Nucleus accumbens (tissue), 56 donors: Measurements from ENCODE around the gene SPOP.
"Not testable (repeated sequence)": the region's sequence is repeated elsewhere in the genome, so short reads cannot be mapped to it uniquely, and the experiment has no call there.

ENCODE experiments used
- DNase-seq, 56 donors: peaks; one replicate each; lab custom pipeline; 2025; lab: John Stamatoyannopoulos, UW

Gene SPOP

DNA sequence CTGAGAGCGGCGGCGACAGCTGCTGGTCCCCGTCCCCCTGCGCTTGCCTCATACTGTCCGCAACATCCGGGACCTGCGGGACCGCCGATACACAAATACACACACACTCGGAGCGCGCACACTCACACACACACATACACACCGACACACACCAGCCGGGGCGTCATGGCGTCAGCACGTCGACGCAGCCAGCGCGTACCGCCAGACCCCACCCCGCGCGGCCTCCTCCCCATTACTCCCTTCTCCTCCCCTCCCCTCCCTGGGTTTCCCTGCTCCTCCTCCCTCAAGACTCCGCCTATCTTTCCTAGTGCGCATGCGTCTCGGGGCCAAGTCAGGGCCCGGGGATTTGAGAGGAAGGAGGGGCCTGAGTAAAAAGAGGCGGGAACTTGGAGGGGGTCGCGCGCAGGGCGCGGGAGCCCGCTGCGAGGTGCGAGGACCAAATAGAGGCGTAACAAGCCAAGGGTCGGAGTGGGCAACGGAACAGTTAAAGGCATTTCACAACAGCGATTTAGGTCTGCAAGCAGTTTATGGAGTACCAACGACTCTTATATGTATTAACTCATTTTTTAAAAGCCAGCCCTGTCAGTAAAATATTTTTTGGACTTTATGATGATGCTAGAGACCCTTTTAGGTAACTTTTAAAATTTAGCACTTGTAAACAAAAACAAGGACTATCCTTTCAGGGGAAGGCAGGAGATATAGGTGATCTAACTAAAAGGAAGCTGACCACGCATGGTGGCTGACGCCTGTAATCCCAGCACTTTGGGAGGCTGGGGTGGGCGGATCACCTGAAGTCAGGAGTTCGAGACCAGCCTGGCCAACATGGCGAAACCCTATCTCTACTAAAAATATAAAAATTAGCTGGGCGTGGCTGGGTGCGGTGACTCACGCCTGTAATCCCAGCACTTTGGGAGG, at the start of gene SPOP:
Gene SPOP, minus strand, starts transcription at position 165 of the 915 bp plus-strand sequence. CDS start 55,287 bp downstream, outside the sequence.
- peak; percentile 90 to 100 (median 98) for DNase-seq

- DNase-seq = no peak
Observed at GRCh38 chr17:49727380-49727779, 49.5 kb upstream of the SPOP start.

DNA sequence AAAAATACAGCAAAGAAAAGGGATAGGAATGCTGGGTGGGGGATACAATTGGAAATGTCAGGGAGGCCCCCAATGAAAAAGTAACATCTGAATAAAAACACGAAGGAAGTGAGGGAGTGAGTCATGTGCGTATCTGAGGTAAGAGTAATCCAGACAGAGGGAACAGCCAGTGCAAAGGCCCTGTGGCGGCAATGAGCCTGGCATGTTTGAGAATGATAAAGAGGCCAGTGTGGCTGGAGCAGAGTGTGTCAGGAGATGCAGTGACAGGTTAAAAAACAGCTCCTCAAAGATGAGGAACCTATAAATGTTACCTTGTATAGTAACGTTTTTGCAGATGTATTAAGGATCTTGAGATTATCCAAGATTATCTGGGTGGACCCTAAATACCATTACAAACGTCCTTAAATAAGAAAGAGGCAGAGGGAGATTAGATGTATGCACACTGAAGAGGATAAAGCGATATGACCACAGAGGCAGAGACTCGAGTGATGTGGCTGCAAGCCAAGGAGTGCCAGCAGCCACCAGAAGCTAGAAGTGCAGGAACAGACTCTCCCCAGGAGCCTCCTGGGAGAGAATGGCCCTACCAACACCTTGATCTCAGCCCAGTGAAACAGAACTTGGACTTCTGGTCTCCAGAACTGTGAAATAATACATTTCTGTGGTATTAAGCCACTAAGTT, 47.7 kb upstream of the SPOP start:
- no peak for DNase-seq

- DNase-seq = not testable (repeated sequence)
Observed at GRCh38 chr17:49724552-49724951, 46.7 kb upstream of the SPOP start.

- no peak for DNase-seq
Observed at GRCh38 chr17:49723423-49723822, 45.5 kb upstream of the SPOP start.

GRCh38 chr17:49722066-49722465, 44.2 kb upstream of the SPOP start:
- DNase-seq = no peak

GRCh38 chr17:49717371-49717861, 39.5 kb upstream of the SPOP start:
- DNase-seq = peak in 2 of 56 donors; percentile 11 to 14

DNA sequence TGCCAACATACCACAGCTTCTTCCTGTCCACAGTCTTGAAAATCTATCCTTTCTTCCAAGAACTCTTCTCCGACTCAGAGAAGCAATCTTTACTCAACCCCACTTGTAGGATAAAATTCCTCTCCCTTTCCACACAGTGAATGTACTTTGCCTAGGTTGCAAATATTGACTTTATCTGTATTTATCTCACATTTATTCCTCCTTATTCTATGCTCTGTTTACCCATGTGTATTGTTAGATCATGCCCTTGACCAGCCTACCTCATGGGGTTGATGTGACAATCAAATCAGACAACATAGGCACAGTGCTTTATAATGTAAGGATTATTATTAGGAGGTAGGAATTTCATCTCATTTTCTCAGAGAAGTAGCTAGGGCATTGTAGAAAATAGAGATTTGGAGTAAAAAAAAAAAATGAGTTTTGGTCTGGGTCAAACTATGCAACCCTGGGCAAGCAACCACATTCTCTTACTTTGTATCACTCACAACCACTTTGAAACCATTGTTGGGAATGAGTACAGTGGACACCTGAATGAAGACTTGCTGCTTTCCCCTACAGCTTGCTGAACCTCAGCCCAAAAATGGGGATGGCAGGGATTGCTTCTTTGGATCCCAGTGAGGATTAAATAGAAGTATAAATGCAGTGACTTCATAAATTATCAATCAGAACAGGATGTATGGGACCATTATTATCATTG, 38.9 kb upstream of the SPOP start:
- no peak for DNase-seq

- peak in 11 of 56 donors; percentile 4 to 52 (median 23) for DNase-seq
Observed at GRCh38 chr17:49715717-49716279, 37.9 kb upstream of the SPOP start.

DNA sequence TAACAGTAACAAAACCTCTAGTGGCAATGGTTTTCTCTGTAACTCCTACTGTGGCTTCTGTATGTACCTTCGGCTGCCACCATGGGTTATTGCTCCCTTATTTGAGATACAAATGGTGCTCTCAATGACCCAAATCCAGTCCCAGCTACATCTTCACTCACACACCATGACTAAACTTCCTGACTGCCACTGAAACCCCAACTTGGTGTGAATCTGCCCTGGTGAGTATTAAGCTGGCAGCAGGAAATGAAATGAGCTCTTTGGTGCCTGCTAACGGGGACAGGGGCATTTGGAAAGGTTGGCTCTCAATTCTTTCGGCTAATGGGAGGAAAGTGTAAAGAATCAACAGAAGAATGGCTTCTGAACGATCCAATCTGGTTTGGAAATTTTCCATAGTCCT, 37.3 kb upstream of the SPOP start:
- no peak for DNase-seq

GRCh38 chr17:49708515-49709183, 30.8 kb upstream of the SPOP start:
- peak in 1 of 56 donors; percentile 18 for DNase-seq

DNA sequence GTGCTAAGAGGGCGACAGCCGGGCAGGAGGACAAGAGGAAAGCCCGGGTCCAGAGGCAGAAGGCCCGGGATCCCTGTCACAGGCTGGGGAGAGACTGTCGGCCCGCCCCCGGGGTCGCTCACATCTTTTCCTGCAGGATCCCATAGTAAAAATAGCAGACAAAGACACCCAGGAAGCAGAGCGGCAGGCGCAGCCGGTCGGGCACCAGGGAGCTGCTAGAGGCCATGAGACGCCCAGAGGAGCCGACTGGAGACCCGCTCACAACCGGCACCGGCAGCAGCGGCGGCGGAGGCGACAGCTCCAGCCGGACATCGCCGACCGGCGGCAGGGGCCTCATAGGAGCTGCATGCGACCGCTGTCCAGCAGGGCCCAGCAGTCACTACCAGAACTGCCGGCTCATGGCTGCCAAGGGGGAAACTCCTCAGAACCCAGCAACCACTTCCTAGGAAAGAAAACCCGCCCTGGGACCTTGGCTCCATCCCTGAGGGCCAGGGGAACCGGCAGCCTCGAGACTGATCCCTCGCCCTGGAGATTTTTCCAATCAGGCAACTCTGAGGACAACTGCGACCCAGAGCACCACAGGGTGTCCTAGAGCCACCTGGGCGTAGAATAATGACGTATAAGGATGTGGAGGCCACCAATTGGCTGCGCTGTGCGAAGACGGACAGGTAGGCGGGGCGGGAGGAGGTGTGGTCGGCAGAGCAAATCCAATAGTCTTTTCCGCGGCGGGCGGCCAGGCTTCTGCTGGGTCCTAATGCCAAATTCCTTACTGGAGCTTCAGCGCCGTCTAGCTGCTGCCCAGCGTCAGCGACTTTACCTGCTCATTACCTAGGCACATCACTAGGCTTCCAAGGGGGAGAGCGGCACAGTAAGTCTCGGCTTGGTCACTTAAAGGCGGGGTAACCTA, 30.0 kb upstream of the SPOP start, which contains the start of gene SLC35B1:
Gene SLC35B1, minus strand, starts transcription at position 357 of the 907 bp plus-strand sequence. Its CDS starts 131 bp downstream, at position 226.
- DNase-seq = peak; percentile 90 to 99 (median 97)

- DNase-seq = peak in 1 of 56 donors; percentile 7
Observed at GRCh38 chr17:49707246-49707607, 29.3 kb upstream of the SPOP start.

GRCh38 chr17:49705254-49705653, 27.4 kb upstream of the SPOP start:
- DNase-seq = no peak

GRCh38 chr17:49703557-49704277, 25.8 kb upstream of the SPOP start:
- peak in 18 of 56 donors; percentile 1 to 52 (median 23) for DNase-seq

DNA sequence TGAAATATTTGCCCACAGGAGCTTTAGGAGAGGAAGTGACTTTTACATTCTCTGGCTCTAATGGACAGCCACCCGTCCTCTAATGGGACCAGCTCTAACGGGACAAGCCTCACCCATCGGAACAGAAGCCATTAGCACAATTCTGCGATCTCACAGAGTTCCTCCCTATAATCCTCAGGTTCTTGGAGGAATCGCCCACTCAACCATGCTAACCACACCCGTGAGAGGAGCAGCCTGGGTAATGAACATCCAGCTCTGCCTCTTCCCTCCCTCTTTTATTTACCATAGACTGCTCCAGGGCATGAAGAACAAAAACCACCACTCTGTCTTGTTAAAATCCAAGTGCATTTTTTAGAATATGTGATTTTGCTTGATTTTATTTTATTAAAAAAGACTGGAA, 23.1 kb upstream of the SPOP start:
- DNase-seq = peak in 16 of 56 donors; percentile 2 to 60 (median 24)

DNA sequence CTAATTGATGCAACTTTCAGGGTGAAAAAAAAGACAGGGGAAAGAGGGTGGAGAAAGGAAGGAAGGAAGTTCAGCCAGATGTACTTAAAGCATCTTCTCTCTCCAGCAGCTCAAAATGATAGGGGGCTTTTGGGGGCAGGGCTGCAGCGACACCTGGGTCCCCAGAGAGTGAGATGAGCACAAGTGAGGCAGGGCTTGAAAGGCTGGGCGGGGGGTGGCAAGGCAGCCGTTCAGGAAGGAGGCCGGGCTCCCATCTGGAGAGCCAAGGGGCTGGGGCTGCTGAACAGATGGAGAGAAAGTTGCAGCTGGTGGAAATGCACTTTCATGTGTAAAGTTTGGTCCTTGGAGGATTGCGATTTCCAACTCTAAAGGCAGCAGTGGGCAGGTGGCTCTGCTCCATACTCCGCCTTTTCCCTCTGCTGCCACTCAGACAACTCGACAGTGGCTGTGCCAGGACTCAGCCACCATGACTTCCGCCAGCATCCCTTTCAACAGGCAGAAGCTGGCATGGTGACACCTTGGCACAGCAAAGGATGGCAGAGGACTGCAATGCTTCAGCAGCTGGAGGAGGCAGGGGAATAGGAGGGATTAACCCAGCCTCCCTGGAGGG, 22.2 kb upstream of the SPOP start:
- peak in 2 of 56 donors; percentile 3 to 18 for DNase-seq
